ENCODE measurements around the gene COX20.
"Not testable (repeated sequence)": the region's sequence is repeated elsewhere in the genome, so short reads cannot be mapped to it uniquely, and the experiment has no call there.

The COX20 gene, protein sequence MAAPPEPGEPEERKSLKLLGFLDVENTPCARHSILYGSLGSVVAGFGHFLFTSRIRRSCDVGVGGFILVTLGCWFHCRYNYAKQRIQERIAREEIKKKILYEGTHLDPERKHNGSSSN

GRCh38 chr1:244835276-244836134 lies at the start of gene COX20:
COX20 (plus strand) TSS chr1:244835658; CDS start chr1:244835715, 57 bp downstream.
- peak; percentile 92 for DNase-seq

DNA sequence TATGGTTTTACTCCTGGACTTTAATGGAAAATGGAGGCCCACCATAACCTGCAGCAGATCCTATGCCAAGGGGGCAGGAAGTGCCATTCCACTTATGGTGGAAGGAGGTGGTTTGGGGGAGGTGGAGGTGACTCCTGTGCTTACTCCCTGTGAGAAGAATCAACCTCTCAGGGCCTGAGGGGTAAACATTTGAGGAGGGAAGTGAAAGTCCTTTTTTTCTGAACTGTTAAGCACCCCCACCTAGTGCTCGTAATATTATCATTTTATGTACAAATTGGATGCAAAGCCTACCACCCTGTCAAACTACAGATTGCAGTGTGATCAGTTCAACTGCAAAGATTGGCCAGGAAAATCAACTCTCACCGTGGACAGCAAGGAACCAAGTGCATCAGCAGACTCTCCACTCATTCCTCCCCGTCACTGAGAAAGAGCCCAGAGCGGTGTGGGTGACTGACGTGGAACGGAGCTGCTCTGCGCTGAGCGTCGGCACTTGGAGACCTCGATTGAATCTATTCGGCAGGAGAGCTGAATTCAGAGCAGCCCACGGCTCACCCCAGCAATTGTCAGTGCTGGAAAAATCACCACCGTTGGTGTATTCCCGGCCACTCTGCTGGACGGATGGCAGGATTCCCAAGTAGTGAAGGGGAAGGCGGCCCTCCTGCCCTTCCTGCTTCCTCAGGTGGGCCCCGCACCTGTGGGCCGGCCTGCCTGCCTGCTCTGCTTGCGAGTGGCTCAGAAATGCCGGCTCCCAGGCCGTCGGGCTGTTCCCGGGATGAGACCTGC lies 46.8 kb upstream of the COX20 start:
- DNase-seq, result no peak

- DNase-seq, result no peak
Measured at GRCh38 chr1:244789276-244789580, 46.2 kb upstream of the COX20 start.

DNA sequence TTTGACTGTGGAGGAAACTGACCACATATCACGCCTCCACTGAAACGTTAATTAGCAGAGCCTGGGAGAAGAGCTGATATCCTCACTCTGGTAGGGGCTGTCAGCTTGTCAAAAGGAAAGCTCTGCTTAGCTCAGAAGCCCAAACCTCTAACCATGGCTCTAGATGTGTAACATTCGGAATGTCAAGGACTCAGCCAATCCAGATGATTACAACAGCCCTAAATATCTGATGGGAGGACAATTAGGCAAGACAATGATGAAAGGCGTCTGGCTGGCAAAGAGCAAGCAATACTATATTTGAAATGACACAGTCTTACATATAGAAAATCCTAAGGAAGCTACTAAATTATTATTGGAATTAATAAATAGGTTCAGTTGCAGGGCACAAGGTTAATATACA lies 45.7 kb upstream of the COX20 start:
- DNase-seq, result no peak

DNA sequence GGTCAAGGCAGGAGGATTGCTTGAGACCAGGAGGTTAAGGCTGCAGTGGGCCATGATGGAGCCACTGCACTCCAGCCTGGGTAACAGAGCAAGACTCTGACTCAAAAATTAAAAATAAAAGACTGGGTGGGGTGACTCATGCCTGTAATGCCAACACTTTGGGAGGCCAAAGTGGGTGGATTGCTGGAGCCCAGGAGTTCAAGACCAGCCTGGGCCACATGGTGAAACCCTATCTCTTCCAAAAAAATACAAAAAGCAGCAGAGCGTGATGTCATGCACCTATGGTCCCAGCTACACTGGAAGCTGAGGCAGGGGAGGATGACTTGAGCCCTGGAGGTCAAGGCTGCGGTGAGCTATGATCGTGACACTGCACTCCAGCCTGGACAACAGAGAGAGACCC lies 44.4 kb upstream of the COX20 start:
- no peak for DNase-seq

GRCh38 chr1:244792188-244792850 lies 43.1 kb upstream of the COX20 start:
- no peak for DNase-seq

DNA sequence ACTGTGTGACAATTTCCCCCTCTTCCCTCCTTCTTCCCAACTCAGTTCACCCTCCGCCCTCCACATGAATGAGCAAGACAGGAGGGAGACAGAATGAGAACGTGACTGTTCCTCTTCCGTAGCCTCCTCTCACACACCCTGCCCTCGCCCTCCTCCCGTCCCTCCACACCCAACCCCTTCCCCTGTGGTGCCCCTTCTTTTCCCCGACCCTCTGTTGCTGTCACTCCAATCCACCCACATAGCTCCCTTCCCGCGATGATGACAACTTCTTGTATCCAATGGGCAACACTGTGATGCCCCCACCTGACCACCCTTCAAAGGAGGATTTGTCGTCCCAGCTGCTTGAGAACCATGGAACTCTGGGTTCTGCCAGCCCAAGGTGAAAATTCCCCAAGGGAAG lies 41.4 kb upstream of the COX20 start:
- no peak for DNase-seq

- not testable (repeated sequence) for DNase-seq
Measured at GRCh38 chr1:244794516-244794915, 40.9 kb upstream of the COX20 start.

DNA sequence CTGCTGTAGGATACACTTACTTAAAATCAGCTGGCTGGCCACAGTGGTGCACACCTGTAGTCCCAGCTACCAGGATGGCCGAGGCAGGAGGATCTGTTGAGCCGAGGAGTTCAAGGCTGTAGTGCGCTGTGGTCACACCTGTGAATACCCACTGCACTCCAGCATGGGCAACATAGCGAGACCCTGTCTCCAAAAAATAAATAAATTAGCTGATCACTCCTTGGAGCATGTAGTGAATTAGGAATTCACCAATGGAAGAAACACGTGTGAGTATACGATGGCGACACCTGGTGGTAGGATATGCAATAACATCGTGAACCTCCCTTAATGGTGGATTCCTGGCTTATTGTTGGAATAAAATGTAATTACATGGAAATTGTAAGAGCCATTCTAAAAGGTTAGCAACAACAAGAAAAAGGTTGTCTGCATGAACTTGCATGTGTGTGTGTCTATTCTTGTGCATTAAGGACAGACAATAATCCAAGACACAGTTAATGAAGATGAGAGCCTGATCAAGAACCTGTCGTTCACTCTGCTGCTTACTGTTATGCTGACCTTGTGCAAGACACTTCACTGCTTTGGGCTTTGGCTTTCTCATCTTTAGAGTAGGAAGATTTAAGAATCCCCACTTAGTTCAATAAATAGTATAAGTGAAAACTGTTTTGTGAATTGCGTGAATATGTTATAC lies 38.6 kb upstream of the COX20 start:
- DNase-seq, result peak; percentile 75

GRCh38 chr1:244800821-244801220 lies 34.6 kb upstream of the COX20 start:
- no peak for DNase-seq

DNA sequence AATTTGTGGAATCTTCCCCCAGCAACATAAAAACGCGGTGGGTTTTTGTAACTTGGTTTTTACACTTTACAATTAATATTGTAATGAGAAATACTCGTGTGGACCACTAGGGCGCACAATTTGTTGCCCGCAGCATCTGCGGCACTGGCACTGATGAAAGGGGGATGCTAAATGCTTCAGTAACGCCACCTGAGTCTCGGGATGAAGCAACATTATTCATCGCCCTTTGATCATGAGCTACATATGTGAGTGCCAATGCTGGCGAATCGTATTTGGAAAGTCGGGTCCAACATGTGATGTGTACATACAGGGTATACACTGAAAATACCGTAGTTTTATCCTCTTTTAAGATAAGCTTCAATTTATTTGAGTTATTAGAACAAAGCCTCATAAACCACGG lies 34.2 kb upstream of the COX20 start:
- peak; percentile 24 for DNase-seq

GRCh38 chr1:244802041-244802440 lies 33.4 kb upstream of the COX20 start:
- DNase-seq, result no peak

DNA sequence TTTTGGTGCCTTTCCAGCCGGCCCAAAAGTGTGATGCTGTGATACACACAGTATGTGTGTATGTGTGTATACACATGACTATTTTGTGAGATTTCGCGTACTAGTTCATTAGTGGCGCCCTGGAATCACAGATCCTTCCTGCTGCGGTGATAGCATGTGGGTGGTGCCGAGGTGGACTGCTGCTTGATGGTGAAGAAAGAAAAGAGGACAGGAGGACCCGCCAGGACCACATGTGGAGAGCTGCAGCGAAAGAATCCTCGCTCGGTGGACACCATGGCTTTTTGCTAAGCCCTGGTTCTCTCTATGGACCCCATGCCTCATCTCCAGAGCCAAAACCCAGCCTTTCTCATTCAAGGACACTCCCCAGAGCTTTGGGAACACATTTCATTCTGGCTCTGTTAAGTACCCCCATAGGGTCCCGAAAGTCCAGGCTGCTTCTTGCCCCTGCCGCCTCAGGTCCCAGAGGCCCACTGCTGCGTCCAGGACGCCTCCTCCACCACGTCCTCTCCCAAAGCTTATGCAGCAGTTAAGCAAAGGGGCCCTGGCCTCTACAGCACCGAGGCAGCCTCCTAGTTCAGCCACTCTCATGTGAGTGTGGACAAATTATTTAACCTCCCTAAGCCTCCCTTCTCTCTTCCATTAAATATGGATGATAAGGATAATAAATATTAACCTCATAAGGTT lies 32.8 kb upstream of the COX20 start:
- no peak for DNase-seq

GRCh38 chr1:244804841-244805240 lies 30.6 kb upstream of the COX20 start:
- no peak for DNase-seq

- DNase-seq, result no peak
Measured at GRCh38 chr1:244807138-244807537, 28.3 kb upstream of the COX20 start.

GRCh38 chr1:244810221-244810620 lies 25.2 kb upstream of the COX20 start:
- no peak for DNase-seq

DNA sequence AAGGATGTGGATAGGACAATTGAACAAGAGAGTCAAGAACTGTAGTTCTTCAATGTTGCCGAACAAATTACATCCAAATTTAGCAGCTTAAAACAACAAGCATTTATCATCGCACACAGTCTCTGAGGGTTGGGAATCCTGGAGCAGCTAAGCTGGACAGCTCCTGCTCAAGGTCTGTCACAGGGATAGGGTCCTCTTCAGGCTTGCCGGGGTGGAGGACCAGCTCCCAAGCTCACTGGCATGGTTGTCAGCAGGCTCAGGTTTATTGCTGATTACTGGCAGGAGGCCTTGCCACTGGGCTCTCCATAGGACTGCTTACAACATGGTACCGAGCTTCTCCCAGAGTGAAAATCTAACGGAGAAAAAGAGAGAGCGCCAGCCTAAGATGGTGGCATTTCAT lies 22.1 kb upstream of the COX20 start:
- DNase-seq, result no peak

DNA sequence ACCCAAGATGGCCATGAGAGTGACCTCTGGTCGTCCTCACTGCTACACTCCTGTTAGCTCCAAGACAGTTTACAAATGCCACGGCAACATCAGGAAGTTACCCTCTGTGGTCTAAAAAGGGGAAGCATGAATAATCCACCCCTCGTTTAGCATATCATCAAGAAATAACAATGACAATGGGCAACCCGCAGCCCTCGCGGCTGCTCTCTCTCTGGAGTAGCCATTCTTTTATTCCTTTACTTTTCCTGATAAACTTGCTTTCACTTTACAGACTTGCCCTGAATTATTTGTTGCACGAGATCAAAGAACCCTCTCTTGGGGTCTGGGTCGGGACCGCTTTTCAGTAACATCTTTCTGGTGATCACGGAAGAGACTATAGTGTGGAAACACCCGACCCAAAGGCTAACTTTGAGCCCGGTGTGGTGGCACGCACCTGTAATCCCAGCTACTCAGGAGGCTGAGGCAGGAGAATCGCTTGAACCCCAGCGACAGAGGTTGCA lies 19.8 kb upstream of the COX20 start:
- no peak for DNase-seq

DNA sequence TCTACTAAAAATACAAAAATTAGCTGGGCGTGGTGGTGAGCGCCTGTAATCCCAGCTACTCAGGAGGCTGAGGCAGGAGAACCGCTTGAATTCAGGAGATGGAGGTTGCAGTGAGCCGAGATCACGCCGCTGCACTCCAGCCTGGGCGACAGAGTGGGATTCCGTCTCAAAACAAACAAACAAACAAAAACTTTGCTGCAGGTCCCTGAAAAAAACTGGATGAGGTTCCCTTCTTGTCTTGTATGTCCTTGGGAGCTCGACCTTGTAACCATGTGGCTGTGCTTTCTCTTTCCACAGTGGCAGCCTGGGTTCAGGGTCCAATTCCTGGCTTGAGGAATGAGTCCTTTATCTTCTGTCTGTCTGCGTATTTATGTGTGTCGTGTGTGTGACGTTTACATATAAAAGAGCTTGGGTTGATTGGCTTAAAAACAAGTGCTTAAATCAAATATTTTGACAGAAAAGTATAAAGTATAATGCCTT lies 18.0 kb upstream of the COX20 start:
- no peak for DNase-seq

GRCh38 chr1:244820131-244820530 lies 15.3 kb upstream of the COX20 start:
- DNase-seq, result no peak

DNA sequence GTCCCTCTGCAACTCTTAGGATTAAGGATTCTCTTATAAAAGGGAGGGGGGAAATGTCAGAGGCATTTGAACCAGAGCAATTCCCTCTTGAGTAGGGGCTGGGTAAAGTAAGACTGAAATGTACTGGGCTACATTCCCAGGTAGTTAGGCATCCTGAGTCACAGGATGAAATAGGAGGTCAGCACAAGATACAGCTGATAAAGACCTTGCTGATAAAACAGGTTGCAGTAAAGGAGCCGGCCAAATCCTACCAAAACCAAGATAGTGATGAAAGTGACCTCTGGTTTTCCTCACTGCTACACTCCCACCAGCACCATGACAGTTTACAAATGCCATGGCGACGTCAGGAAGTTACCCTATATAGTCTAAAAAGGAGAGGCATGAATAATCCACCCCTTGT lies 14.3 kb upstream of the COX20 start:
- DNase-seq, result no peak

DNA sequence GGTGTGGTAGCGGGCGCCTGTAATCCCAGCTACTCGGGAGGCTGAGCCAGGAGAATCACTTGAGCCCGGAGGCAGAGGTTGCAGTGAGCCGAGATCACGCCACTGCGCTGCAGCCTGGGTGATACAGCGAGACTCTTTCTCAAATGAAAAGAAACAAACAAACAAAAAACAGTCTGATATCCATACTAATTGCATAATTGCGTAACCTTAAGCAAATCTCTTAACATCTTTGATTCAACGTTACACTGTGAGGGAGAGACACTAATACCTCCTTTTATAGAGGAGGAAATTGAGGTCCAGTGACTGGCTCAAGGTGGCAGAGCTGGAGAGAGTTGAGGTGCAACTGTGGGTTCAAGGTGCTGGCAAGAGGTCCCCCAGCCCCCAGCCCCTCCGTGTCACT lies 12.6 kb upstream of the COX20 start:
- DNase-seq, result no peak
